SW480 (cell line): Measurements from ENCODE around the gene SLC23A3.

Source experiments
- DNase-seq: peaks from one replicate; pipeline ENCODE4 v3.0.0-alpha.2; 2016; ENCODE audit warnings: low spot score

SLC23A3 gene

GRCh38 chr2:219169930-219170654, at the start of gene SLC23A3:
Gene SLC23A3, minus strand, starts transcription at chr2:219170029. Its CDS starts 45 bp downstream, at chr2:219169984.
- no peak for DNase-seq

DNA sequence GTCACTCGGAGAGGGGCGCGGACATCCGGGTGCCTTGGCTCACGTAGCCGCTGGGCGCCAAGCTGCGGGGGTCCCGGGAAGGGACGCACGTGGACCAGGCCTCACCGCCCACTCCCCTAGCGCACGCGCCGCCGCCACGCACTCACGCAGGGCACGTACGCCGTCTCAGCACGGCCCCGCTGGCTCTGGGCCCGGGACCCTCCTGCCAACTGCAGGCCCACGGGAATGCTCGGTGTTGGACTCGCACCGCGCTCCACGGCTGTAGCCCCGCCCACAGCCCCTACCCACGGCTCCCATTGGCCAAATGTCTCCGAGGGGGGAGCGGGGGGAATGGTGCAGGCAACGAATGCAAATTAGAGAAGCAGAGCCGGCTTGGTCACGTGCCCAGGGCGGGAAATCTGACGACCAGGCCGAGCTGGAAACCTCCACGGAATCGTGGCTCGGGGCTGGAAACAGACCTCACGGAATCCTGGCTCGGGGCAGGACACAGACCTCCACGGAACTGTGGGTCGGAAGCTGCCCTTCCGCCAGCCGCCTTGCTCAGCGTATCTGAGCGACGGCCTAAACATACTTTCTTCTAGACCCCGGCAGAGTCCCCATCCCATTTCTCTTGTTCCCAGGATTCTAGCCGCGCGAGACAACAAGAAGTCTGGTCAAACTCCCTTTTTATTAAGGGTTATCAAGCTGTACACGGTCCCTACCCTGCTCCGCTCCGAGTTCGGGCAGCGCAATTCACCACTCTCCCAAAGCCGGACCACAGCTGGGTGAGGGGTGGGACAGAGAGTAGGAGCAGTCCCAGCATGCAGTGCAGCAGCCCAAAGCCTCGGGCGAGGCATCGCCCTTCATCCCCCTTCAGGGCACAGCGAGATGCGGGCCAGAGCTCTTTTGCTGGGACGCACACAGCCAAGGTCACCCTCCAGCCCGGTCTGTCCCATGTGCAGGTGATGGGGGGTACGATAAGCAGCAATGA, 49.2 kb upstream of the SLC23A3 start, which contains the start of gene ABCB6:
TSS of gene ABCB6 (minus strand) at position 227 of the 970 bp plus-strand sequence. CDS start 285 bp downstream, outside the sequence.
- peak; percentile 91 for DNase-seq

DNA sequence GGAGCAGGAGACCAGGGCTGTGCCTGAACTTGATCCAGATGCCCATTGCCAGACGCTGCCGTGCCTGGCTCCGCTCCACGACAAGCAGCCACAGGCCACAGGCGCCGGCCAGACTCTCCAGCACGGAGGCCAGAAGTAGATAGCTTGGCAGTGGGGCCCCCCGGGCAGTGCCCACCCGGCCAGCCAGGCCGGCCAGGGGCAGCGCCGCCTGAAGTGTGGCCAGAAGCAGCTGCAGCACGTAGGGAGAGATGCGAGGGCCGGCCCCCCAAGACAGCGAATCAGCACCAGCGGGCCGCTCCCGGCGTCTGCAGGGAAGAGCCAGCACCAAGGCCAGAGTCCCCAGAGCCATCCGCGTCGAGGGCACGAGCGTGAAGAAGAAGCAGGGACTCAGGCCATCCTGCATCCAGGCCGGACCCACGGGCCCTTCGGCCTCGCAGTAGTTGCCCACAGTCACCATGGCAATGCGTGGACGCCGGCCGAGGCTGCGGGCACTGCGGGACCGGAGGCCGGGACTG, 48.4 kb upstream of the SLC23A3 start:
- peak; percentile 72 for DNase-seq

GRCh38 chr2:219216535-219216915, 46.7 kb upstream of the SLC23A3 start:
- no peak for DNase-seq

- no peak for DNase-seq
These were observed 46.2 kb upstream of the SLC23A3 start for GRCh38 chr2:219215871-219216534.

GRCh38 chr2:219214786-219215185, 45.0 kb upstream of the SLC23A3 start:
- DNase-seq: no peak

DNA sequence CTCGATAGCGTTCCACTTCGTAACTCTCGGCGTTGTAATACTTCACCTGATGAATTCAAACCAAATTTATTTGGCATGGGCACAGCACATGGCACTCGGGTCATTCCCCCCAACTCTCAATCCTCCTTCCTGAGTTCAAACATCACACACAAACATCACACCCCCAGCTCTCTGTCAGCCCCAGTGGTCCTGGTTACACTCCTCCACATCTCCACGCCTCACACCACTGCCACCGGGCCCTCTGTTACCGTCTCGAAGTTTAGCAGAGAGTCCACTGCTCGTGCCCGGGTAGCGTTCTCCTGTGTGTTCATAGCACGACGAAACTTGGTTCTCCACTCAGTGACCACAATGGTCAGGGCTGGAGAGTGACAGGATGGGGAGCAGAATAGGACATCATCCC, 44.3 kb upstream of the SLC23A3 start:
- no peak for DNase-seq

DNA sequence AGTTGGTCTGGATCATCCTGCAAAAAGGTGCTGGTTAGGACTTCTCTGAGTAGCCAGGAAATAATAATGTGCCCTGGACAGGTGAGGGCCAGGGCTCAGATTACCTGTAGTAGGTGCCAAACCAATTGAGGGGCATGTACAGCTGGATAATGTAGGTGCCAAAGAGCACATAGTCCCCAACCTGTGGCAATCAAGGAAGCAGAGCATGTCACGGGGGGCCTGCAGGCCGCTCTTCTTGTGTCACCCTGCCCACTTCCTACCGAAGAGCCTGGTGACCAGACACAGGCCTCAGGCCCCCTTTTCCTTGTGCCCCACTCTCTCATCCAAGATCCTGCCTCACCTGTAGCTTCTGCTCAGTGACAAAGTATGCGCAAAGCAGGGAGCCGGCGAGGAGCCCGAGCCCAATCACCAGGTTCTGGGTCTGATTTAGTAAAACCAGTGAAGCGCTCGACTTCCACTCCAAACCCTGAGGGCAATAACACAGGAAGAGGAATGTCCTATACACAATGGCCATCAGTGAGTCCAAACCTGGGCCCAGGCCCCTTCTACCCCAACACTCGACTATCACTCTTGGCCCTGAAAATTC, 43.8 kb upstream of the SLC23A3 start:
- DNase-seq: no peak

DNA sequence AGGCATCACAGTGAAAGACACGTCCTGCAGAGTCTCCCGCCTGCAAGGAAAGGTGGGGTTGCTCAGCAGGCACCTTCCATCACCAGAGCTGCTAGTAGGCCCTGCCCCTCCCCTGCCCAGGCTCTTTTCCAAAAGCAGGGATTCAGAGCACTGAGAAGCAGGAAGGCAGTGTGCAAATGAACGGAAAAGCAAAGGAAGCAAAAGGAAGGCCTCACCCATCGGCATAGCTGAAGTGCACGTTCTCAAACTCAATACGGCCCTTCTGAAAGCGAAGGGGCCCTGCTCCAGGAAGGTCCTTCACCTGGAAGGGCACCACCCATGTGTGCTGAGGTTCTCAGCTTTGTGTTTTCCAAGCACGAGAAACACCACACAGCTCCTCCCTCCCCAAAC, 43.2 kb upstream of the SLC23A3 start:
- DNase-seq: no peak

DNA sequence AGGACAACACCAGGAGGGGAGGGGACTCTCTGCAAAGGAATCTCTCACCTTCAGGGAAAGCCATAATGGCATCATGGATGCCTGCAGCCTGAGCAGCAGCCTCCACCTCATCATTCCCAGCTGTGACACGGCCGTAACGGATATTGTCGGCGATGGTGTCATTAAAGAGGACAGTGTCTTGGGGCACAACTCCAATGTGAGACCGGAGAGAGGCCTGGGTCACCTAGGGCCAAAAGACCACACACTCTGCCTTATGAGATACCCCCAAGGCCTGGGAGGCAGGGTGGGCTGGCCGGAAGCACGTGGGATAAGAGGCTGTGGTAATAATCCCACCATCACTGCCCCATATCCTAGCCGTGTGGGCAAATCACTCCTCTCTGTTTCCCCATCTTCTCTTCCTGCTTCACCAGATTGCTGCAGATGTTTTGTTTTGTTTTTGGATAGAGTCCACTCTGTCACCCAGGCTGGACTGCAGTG, 41.1 kb upstream of the SLC23A3 start:
- DNase-seq: no peak

GRCh38 chr2:219210196-219210885, 40.5 kb upstream of the SLC23A3 start:
- DNase-seq: no peak

DNA sequence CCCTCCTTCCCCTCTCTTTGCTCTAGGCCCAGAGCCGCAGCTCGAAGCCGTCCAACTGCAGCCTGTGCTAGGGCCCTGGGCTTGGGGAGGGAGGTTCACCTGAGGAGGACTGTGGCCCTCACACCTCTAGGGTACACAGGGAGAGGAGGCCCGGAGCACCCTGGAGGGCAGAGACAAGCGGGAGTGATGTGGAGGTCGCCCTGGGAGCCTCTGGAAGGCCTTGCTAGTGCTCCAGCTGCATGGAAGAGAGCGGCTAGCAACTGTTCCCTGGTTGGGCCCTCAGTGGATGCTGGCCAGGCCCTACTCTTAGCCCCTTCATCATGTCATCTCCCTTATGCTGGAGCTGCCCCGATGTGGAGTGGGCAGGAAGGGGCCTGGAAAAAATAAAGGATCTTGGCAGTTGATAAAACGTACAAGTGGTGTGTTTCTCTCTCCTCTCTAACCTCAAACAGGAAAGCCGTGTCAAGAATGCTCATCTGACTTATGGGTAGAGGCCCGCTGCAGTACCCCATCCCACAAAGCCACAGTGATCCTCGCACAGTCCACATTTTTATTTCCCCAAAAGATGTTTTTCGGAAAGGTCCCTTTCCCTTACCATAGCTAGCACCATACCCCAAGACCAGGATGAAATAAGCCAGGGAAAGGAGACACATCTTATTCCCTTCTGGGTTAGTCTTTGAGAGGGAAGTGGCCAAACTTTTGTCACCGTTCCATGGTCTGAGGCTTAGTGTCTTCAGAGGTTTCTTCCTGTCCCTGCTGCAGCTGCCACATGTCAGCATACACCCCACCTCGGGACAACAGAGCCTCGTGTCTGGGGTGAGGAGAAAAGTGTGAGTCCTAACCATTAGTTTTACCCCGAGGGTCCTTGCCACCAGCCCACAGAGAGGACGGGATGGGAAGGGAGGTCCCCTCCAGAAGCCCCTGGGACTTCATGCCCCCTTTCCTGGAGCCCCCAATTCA, 39.7 kb upstream of the SLC23A3 start:
- DNase-seq: no peak

- DNase-seq: no peak
These were observed 38.3 kb upstream of the SLC23A3 start for GRCh38 chr2:219207884-219208740.

DNA sequence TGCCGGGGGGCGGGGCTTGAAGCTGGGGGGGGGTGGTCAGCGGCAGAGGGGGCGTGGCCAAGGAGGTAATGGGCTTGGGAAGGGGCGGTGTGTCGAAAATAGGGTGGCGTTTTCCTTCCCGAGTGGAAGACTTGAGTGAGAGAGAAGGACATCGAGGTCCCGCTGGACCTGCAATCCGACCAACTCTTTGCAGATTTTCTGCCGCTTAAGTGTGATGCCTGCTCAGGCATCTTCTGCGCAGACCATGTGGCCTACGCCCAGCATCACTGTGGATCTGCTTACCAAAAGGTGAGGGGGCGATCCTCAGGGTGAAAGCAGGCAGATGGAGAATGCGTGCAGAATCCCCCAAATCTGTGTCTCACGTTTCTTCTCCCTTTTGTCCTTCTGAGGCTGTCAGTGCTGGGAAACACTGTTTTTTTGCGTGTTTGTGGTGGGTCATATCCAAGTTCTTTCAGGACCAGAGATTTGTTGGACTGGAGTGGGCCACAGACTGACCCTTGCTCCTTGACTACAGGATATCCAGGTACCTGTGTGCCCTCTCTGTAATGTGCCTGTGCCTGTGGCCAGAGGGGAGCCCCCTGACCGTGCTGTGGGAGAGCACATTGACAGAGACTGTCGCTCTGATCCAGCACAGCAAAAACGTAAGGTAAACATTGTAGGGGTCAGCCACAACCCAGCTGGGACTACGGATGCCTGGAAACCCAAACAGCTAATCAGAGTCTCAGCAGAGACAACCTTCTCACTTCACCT, 37.5 kb upstream of the SLC23A3 start:
- no peak for DNase-seq

DNA sequence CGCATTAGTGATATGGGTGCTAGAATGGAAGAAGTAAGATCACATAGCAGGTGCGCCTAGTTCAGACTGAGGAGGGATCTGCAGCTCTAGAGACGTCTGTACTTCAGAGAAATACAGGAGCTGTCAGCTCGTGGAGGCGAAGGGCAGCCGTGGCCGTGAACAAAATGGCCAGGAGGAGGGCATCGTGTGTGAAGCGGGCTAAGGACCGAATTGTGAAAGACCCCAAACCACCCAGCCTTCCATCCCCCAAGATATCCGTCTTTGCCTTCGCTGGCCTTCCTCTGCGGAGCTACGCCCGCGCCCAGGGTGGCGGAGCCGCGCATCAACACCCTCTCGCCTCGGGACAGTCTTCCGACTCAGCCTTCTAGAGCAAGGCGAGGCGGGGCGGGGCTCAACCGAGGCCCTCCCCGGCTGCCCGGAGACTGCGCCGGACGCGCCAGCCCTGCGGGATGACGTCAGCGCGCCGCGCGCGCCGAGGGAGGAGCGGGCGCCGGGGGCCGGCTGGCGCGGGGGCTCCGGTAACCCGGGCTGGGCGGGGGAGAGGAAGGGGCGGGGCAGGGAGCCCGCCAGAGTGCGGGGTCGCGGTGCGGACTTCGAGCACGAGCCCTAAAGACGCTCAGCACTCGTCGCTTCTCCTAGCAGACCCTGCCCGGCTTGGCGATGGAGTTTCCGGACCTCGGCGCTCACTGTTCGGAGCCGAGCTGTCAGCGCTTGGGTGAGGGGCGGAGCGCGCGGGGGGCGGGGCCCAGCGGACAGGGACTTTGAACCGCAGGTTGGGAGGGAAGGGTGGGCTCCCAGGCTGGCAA, 36.7 kb upstream of the SLC23A3 start, which contains the start of gene ZFAND2B:
TSS of gene ZFAND2B (plus strand) at position 455 of the 806 bp plus-strand sequence. CDS start at position 661, 206 bp downstream.
- peak; percentile 84 for DNase-seq

- DNase-seq: no peak
These were observed 36.1 kb upstream of the SLC23A3 start for GRCh38 chr2:219205981-219206327.

DNA sequence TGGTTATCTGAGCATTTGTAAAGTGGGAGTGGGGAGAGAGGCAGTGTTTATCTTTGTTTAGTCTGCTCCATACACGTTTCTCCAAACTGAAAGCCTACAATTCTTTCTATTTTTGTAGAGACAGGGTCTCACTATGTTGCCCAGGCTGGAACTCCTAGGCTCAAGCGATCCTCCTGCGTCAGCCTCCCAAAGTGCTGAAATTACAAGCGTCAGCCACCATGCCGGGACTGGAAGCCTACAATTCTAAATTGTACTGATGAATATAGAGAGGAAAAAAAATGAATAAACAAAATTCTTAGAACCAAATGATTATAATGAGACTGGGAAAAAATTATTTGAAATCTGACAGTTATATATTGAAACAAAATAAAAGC, 35.3 kb upstream of the SLC23A3 start:
- DNase-seq: no peak
